HCT116 (cell line): ENCODE data around the gene RNF214.

ENCODE experiments used
- ATF3 ChIP-seq: IDR thresholded peaks from 2 replicates; pipeline ENCODE4 v1.6.1; 2012
- CTCF ChIP-seq, 3 experiments: fragments of 200-600 bp in 1 of 3; sonication (generic) in 1 of 3; IDR thresholded peaks in 2 of 3; conservative IDR thresholded peaks in 1 of 3; 2 replicates each; pipeline ENCODE4 v1.5.1; 2012 to 2017; ENCODE audit warnings: low read depth in 2 of 3, low read length in 2 of 3, antibody characterized with exemption in 1 of 3, borderline replicate concordance in 1 of 3, control low read depth in 1 of 3, mild to moderate bottlenecking in 1 of 3, mixed read lengths in 1 of 3, mixed run types in 1 of 3, moderate library complexity in 1 of 3; ENCODE audit not compliant: insufficient read depth in 1 of 3
- EGR1 ChIP-seq: IDR thresholded peaks from 2 replicates; pipeline ENCODE4 v1.6.1; 2012; ENCODE audit warnings: low read depth
- EZH2 ChIP-seq: fragments of 200-600 bp; sonication (generic); IDR thresholded peaks from 2 replicates; pipeline ENCODE4 v1.6.1; 2017; ENCODE audit warnings: antibody characterized with exemption, mixed run types
- POLR2A ChIP-seq: IDR thresholded peaks from 2 replicates; pipeline ENCODE4 v1.7.0; 2011; ENCODE audit warnings: borderline replicate concordance; ENCODE audit not compliant: insufficient read depth, insufficient read length; ENCODE audit errors: extremely low read depth
- TCF7L2 ChIP-seq: IDR thresholded peaks from 2 replicates; pipeline ENCODE4 v1.7.0; 2011; ENCODE audit warnings: borderline replicate concordance, inconsistent platforms; ENCODE audit not compliant: insufficient read depth, insufficient read length; ENCODE audit errors: extremely low read depth

- TF ChIP-seq CTCF (IDR thresholded peaks at IDR 0.05 in 2 of 3, conservative IDR thresholded peaks at IDR 0.05 in 1 of 3; ENCODE audit: borderline replicate concordance in 1 of 3, insufficient read depth in 1 of 3, low read depth in 2 of 3, low read length in 2 of 3) (no peak), POLR2A (no peak), EZH2 (no peak), TCF7L2 (no peak), EGR1 (no peak), ATF3 (no peak)
Observed at GRCh38 chr11:117282956-117283355, 50.5 kb downstream of the RNF214 start.
